Esophagus mucosa (tissue), 1 donor: Measurements from ENCODE around the gene PCGF2. TPM values are rescaled to one million over a fixed set of nuclear protein-coding genes. Genes with fewer than 3 reads are reported as not detected.
"Not testable (repeated sequence)": the region's sequence is repeated elsewhere in the genome, so short reads cannot be mapped to it uniquely, and the experiment has no call there.

ENCODE experiments used
- ATAC-seq: fragments of 200-7000 bp; cut with Tn5 transposase; one replicate; pipeline ENCODE4 v1.9.1; 2020
- total RNA-seq: library from RNA; stranded (reverse); gene quantifications from one replicate; pipeline ENCODE4 v1.2.4, GENCODE V29; 2023
- donor health status: DM: yes; HTN: yes; CAD: no.

Gene PCGF2
- total RNA-seq: 18.0 TPM

GRCh38 chr17:38748149-38748891 lies at the start of gene PCGF2:
Gene PCGF2 (minus strand): TSS chr17:38748336. CDS start chr17:38740402, 7,934 bp downstream.
- peak; percentile 4 for ATAC-seq

- ATAC-seq: no peak
These were observed 49.7 kb upstream of the PCGF2 start for GRCh38 chr17:38797828-38798227.

GRCh38 chr17:38797158-38797490 lies 49.0 kb upstream of the PCGF2 start:
- ATAC-seq: no peak

- ATAC-seq: no peak
These were observed 48.5 kb upstream of the PCGF2 start for GRCh38 chr17:38796451-38797157.

GRCh38 chr17:38794221-38794620 lies 46.1 kb upstream of the PCGF2 start:
- ATAC-seq: no peak

GRCh38 chr17:38791162-38791561 lies 43.0 kb upstream of the PCGF2 start:
- no peak for ATAC-seq

GRCh38 chr17:38790148-38790707 lies 42.1 kb upstream of the PCGF2 start:
- ATAC-seq: not testable (repeated sequence)

GRCh38 chr17:38789185-38789584 lies 41.0 kb upstream of the PCGF2 start:
- no peak for ATAC-seq

GRCh38 chr17:38787999-38788398 lies 39.9 kb upstream of the PCGF2 start:
- not testable (repeated sequence) for ATAC-seq

- peak; percentile 96 for ATAC-seq
These were observed 38.2 kb upstream of the PCGF2 start for GRCh38 chr17:38786372-38786771.

GRCh38 chr17:38783227-38783626 lies 35.1 kb upstream of the PCGF2 start:
- ATAC-seq: no peak

- ATAC-seq: no peak
These were observed 32.0 kb upstream of the PCGF2 start for GRCh38 chr17:38779965-38780752.

- no peak for ATAC-seq
These were observed 29.6 kb upstream of the PCGF2 start for GRCh38 chr17:38777641-38778250.

GRCh38 chr17:38773258-38773657 lies 25.1 kb upstream of the PCGF2 start:
- ATAC-seq: no peak

GRCh38 chr17:38768417-38768816 lies 20.3 kb upstream of the PCGF2 start:
- no peak for ATAC-seq

GRCh38 chr17:38766341-38766740 lies 18.2 kb upstream of the PCGF2 start:
- ATAC-seq: no peak

- ATAC-seq: no peak
These were observed 14.1 kb upstream of the PCGF2 start for GRCh38 chr17:38762231-38762630.

GRCh38 chr17:38761612-38762011 lies 13.5 kb upstream of the PCGF2 start:
- ATAC-seq: no peak

GRCh38 chr17:38753071-38753506 lies 5.0 kb upstream of the PCGF2 start:
- no peak for ATAC-seq

GRCh38 chr17:38752308-38753070 lies 4.4 kb upstream of the PCGF2 start, which contains the start of gene PSMB3:
Gene PSMB3 (plus strand): TSS chr17:38752741. CDS start chr17:38752827, 86 bp downstream.
- ATAC-seq: peak; percentile 85

- ATAC-seq: peak; percentile 58
These were observed 3.7 kb upstream of the PCGF2 start for GRCh38 chr17:38751808-38752307.
